K562 (cell line): ENCODE data around the gene CHSY3.

Source experiments
- ESRRA ChIP-seq: fragments of 450-650 bp; IDR thresholded peaks from 2 replicates; pipeline ENCODE4 v1.6.1; 2014; ENCODE audit warnings: low read depth, mild to moderate bottlenecking, moderate library complexity, borderline replicate concordance
- GATAD2B ChIP-seq: fragments of 450-650 bp; IDR thresholded peaks from 2 replicates; pipeline ENCODE4 v1.6.1; 2017; ENCODE audit warnings: mild to moderate bottlenecking, borderline replicate concordance
- HIVEP1 ChIP-seq: fragments of 250-450 bp; sonication (Bioruptor Pico); IDR thresholded peaks from 2 replicates; pipeline ENCODE4 v1.4.0; 2020; ENCODE audit warnings: mild to moderate bottlenecking
- MCM7 ChIP-seq, 2 experiments: fragments of 450-650 bp; IDR thresholded peaks; 2 replicates each; pipeline ENCODE4 v1.6.1; 2016 to 2018
- MXI1 ChIP-seq: IDR thresholded peaks from 2 replicates; pipeline ENCODE4 v1.6.1; 2011; ENCODE audit warnings: low read depth, mild to moderate bottlenecking, improper control_type of control experiment, low read length
- NFIC ChIP-seq: fragments of 450-650 bp; IDR thresholded peaks from 2 replicates; pipeline ENCODE4 v1.6.1; 2017; ENCODE audit warnings: mild to moderate bottlenecking, inconsistent platforms
- PHB2 ChIP-seq: fragments of 450-650 bp; IDR thresholded peaks from 2 replicates; pipeline ENCODE4 v1.6.1; 2017; ENCODE audit warnings: low read depth
- RUNX1 ChIP-seq: sonication (generic); IDR thresholded peaks from 2 replicates; pipeline ENCODE4 v1.6.1; 2016; ENCODE audit warnings: antibody characterized with exemption, low read depth
- TF ChIP-seq, protein P1 (sequence below): fragments of 450-650 bp; IDR thresholded peaks from 2 replicates; pipeline ENCODE4 v1.7.0; 2016; ENCODE audit warnings: borderline replicate concordance
- TF ChIP-seq, protein P2 (sequence below): conservative IDR thresholded peaks from 2 replicates; pipeline ENCODE4 v1.6.1; 2011; ENCODE audit warnings: low read depth, mild to moderate bottlenecking, low read length; ENCODE audit not compliant: control insufficient read depth
- TF ChIP-seq, protein P3 (sequence below), 3 experiments: IDR thresholded peaks in 2 of 3; conservative IDR thresholded peaks in 1 of 3; 2 replicates each; pipeline ENCODE4 v1.5.1; 2011 to 2012; ENCODE audit warnings: low read length in 3 of 3, mild to moderate bottlenecking in 3 of 3, control low read depth in 2 of 3, improper control_type of control experiment in 1 of 3, inconsistent platforms in 1 of 3, low read depth in 1 of 3, mixed read lengths in 1 of 3, moderate library complexity in 1 of 3; ENCODE audit not compliant: insufficient read depth in 2 of 3

DNA sequence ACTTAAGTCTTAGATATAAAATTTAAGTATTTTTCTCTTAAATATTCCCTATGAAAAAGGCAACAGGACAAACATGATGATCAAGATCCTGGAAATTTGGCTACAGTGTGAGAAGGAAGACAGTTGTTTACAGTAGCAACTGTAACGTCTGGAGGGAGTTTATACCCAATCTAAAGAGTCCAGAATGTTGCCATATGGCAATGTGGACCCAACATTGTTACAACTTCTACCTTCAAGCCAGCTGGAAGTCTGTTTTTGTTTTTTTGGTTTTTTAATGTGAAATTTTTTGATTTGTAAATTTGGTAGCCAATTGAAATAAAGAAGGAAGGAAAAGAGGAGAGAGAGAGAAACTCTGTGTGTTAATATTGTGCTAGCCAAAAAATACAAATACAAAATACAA is 233.4 kb downstream of the CHSY3 start:
- TF ChIP-seq HIVEP1 (CRISPR knock-in tag) (no peak), PHB2 (no peak), MXI1 (no peak), MCM7 (IDR thresholded peaks at IDR 0.05) (no peak), ESRRA (no peak), RUNX1 (no peak), GATAD2B (no peak), NFIC (no peak)
- TF ChIP-seq, protein P1, sequence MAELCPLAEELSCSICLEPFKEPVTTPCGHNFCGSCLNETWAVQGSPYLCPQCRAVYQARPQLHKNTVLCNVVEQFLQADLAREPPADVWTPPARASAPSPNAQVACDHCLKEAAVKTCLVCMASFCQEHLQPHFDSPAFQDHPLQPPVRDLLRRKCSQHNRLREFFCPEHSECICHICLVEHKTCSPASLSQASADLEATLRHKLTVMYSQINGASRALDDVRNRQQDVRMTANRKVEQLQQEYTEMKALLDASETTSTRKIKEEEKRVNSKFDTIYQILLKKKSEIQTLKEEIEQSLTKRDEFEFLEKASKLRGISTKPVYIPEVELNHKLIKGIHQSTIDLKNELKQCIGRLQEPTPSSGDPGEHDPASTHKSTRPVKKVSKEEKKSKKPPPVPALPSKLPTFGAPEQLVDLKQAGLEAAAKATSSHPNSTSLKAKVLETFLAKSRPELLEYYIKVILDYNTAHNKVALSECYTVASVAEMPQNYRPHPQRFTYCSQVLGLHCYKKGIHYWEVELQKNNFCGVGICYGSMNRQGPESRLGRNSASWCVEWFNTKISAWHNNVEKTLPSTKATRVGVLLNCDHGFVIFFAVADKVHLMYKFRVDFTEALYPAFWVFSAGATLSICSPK: no peak
- TF ChIP-seq, protein P2, sequence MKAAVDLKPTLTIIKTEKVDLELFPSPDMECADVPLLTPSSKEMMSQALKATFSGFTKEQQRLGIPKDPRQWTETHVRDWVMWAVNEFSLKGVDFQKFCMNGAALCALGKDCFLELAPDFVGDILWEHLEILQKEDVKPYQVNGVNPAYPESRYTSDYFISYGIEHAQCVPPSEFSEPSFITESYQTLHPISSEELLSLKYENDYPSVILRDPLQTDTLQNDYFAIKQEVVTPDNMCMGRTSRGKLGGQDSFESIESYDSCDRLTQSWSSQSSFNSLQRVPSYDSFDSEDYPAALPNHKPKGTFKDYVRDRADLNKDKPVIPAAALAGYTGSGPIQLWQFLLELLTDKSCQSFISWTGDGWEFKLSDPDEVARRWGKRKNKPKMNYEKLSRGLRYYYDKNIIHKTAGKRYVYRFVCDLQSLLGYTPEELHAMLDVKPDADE: no peak
- TF ChIP-seq, protein P3, sequence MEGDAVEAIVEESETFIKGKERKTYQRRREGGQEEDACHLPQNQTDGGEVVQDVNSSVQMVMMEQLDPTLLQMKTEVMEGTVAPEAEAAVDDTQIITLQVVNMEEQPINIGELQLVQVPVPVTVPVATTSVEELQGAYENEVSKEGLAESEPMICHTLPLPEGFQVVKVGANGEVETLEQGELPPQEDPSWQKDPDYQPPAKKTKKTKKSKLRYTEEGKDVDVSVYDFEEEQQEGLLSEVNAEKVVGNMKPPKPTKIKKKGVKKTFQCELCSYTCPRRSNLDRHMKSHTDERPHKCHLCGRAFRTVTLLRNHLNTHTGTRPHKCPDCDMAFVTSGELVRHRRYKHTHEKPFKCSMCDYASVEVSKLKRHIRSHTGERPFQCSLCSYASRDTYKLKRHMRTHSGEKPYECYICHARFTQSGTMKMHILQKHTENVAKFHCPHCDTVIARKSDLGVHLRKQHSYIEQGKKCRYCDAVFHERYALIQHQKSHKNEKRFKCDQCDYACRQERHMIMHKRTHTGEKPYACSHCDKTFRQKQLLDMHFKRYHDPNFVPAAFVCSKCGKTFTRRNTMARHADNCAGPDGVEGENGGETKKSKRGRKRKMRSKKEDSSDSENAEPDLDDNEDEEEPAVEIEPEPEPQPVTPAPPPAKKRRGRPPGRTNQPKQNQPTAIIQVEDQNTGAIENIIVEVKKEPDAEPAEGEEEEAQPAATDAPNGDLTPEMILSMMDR (IDR thresholded peaks at IDR 0.05 in 2 of 3, conservative IDR thresholded peaks at IDR 0.05 in 1 of 3; ENCODE audit: insufficient read depth in 2 of 3, low read depth in 1 of 3, low read length in 3 of 3): no peak
